Measurements from ENCODE around the gene CDR2. TPM values are rescaled to one million over a fixed set of nuclear protein-coding genes. Genes with fewer than 3 reads are reported as not detected.

Gene CDR2
- total RNA-seq, 1 experiment from 2014 or later, result 23.9 TPM

DNA sequence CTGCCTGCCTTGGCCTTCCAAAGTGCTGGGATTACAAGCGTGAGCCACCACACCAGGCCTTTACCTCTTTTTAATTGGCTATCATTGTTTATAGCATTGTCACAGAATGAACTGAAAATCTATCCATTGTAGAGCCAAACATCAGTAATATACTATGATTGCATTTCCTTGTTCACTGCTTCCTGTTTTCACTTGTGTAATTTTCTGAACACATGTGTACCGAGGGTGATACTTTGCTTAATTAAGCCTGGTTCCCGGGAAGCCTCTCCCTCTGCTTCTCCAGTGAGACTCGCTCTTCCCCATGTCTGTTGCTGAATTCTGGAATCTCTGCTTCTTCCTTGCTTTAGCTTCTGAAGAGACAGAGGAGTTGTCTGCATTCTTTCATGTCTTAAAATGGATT lies 44.1 kb downstream of the CDR2 start:
- ChIA-PET POLR2A (interaction anchor here (1.5 kb wide), 1 partner anchor 13 kb away, joined by 5 read pairs; no protein-coding TSS in a partner anchor), CTCF (interaction anchor here (0.6 to 1.1 kb wide), 2 partner anchors 8 to 783 kb away, joined by 3 to 7 read pairs; no protein-coding TSS in a partner anchor)
- no peaks in the 10 kb centered on the region for H3K4me1 Mint-ChIP-seq (ENCODE audit: insufficient read depth, unreplicated experiment)
- no peaks in the 10 kb centered on the region for H3K27me3 Mint-ChIP-seq (ENCODE audit: insufficient read depth, unreplicated experiment)
- no peak overlapping the region for H3K4me3 Mint-ChIP-seq (ENCODE audit: unreplicated experiment)
- H3K27ac Mint-ChIP-seq (ENCODE audit: low read depth, unreplicated experiment), result peak overlapping the region; percentile 12
- no peaks in the 10 kb centered on the region for H3K9me3 Mint-ChIP-seq (ENCODE audit: unreplicated experiment)
- peaks cover 77% of the 10 kb centered on the region for H3K36me3 Mint-ChIP-seq (ENCODE audit: insufficient read depth, unreplicated experiment)
- no peak for DNase-seq (ENCODE audit: unreplicated experiment)
- intact Hi-C loops (cut with micrococcal nuclease), result no loop called here
- BruUV-seq (replicated peaks), result no TSS peak
- TF ChIP-seq, protein P1, sequence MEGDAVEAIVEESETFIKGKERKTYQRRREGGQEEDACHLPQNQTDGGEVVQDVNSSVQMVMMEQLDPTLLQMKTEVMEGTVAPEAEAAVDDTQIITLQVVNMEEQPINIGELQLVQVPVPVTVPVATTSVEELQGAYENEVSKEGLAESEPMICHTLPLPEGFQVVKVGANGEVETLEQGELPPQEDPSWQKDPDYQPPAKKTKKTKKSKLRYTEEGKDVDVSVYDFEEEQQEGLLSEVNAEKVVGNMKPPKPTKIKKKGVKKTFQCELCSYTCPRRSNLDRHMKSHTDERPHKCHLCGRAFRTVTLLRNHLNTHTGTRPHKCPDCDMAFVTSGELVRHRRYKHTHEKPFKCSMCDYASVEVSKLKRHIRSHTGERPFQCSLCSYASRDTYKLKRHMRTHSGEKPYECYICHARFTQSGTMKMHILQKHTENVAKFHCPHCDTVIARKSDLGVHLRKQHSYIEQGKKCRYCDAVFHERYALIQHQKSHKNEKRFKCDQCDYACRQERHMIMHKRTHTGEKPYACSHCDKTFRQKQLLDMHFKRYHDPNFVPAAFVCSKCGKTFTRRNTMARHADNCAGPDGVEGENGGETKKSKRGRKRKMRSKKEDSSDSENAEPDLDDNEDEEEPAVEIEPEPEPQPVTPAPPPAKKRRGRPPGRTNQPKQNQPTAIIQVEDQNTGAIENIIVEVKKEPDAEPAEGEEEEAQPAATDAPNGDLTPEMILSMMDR (IDR thresholded peaks at IDR 0.05; ENCODE audit: unreplicated experiment), result no peak

DNA sequence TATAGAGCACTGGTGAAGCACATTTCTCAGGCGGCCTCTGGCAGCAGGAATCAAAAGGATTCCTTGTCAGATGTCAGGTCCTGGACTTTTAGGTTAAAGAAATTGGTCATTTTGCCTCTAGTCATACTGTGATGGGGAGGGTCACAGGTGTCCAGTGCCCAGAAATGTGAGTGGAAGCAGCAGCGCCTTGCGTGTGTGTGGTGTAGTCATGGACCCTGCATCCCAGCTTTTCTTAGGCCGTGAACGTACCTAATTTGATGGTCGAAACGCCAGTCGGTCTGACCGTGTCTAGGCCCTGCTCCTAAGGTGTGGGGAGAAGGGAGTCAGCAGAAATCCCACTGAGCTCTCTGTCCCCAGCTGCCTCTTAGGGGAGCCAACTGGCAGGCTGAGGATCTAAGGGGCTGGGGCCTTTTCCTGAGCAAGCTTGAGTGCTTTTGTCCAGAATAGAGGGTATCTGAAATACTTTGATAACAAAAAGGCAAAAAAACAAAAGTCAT lies 45.2 kb downstream of the CDR2 start:
- ChIA-PET POLR2A (interaction anchor here (1.5 kb wide), 1 partner anchor 14 kb away, joined by 5 read pairs; no protein-coding TSS in a partner anchor), CTCF (interaction anchor here (0.6 to 1.3 kb wide), 3 partner anchors 10 to 1148 kb away, joined by 3 to 6 read pairs (median 5); no protein-coding TSS in a partner anchor)
- intact Hi-C loops (cut with micrococcal nuclease), result no loop called here
- Mint-ChIP-seq H3K27me3 (ENCODE audit: insufficient read depth, unreplicated experiment) (no peaks in the 10 kb centered on the region), H3K9me3 (ENCODE audit: unreplicated experiment) (no peaks in the 10 kb centered on the region), H3K27ac (ENCODE audit: low read depth, unreplicated experiment) (no peak overlapping the region), H3K4me3 (ENCODE audit: unreplicated experiment) (no peak overlapping the region), H3K36me3 (ENCODE audit: insufficient read depth, unreplicated experiment) (peaks cover 73% of the 10 kb centered on the region), H3K4me1 (ENCODE audit: insufficient read depth, unreplicated experiment) (no peaks in the 10 kb centered on the region)
- no TSS peak for BruUV-seq (replicated peaks)
- no peak for DNase-seq (ENCODE audit: unreplicated experiment)
- TF ChIP-seq, protein P1 (IDR thresholded peaks at IDR 0.05; ENCODE audit: unreplicated experiment), result no peak

DNA sequence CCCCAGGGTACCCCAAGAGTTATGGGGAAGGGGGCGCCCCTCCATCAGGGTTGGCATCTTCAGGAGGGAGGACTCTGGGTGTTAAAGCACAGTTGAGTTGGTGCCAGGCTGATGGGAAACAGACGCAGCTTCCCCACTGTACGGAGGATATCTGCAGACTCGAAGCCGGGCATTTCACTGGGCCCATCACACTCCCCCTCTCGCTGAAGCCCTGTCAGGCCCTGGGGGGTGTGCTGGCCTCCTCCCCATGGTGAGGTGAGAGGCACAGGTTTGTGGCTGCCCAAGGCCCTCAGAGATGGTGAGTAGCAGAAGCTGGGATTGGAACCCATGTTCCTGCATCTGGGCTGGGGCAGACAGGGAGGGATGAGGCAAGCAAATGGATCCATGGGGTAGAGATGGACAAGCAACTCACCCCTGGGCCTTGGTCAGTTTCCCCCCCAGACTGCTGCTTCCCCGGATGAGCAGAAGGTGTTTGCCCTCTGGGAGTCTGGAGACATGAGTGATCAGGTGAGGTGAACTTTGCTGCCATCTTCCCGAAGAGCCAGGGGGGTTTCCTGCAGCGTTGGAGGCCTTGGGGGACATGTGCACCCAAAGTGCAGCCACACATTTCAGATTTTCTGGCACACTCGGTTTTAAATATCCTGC lies 46.2 kb downstream of the CDR2 start:
- Mint-ChIP-seq H3K9me3 (ENCODE audit: unreplicated experiment) (no peaks in the 10 kb centered on the region), H3K4me1 (ENCODE audit: insufficient read depth, unreplicated experiment) (no peaks in the 10 kb centered on the region), H3K27me3 (ENCODE audit: insufficient read depth, unreplicated experiment) (no peaks in the 10 kb centered on the region), H3K27ac (ENCODE audit: low read depth, unreplicated experiment) (no peak overlapping the region), H3K4me3 (ENCODE audit: unreplicated experiment) (no peak overlapping the region), H3K36me3 (ENCODE audit: insufficient read depth, unreplicated experiment) (peaks cover 71% of the 10 kb centered on the region)
- DNase-seq (ENCODE audit: unreplicated experiment), result no peak
- intact Hi-C loops (cut with micrococcal nuclease), result no loop called here
- ChIA-PET CTCF (interaction anchor here (0.6 to 1.2 kb wide), 2 partner anchors 9 to 10 kb away, joined by 3 read pairs; no protein-coding TSS in a partner anchor), POLR2A (interaction anchor here (0.6 kb wide), 1 partner anchor 10 kb away, joined by 3 read pairs; no protein-coding TSS in a partner anchor)
- BruUV-seq (replicated peaks), result no TSS peak
- TF ChIP-seq, protein P1 (IDR thresholded peaks at IDR 0.05; ENCODE audit: unreplicated experiment), result no peak

DNA sequence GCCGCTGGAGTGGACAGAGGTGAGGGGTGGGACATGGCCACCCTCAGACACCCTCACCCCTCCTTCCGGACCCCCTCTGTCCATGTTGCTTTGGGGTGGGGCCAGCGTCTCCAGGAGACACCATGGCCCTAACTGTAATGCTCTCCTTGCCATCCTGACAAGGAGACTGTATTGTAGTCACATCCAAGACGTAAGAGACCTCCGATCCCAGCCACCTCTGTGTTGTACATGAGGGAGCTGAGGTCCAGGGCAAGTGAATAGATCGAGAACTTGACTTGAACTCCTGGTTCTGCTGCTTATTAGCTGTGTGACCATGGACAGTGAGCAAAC lies 47.0 kb downstream of the CDR2 start:
- Mint-ChIP-seq H3K36me3 (ENCODE audit: insufficient read depth, unreplicated experiment) (peaks cover 75% of the 10 kb centered on the region), H3K4me3 (ENCODE audit: unreplicated experiment) (no peak overlapping the region), H3K4me1 (ENCODE audit: insufficient read depth, unreplicated experiment) (no peaks in the 10 kb centered on the region), H3K27me3 (ENCODE audit: insufficient read depth, unreplicated experiment) (no peaks in the 10 kb centered on the region), H3K27ac (ENCODE audit: low read depth, unreplicated experiment) (no peak overlapping the region), H3K9me3 (ENCODE audit: unreplicated experiment) (no peaks in the 10 kb centered on the region)
- no peak for DNase-seq (ENCODE audit: unreplicated experiment)
- BruUV-seq (replicated peaks), result no TSS peak
- CTCF ChIA-PET, result no interaction called here
- intact Hi-C loops (cut with micrococcal nuclease), result no loop called here
- POLR2A ChIA-PET, result no interaction called here
- TF ChIP-seq, protein P1 (IDR thresholded peaks at IDR 0.05; ENCODE audit: unreplicated experiment), result no peak

Measured in MCF 10A (cell line).